Endothelial cell of umbilical vein (primary cell): ENCODE data around the gene CPXM2. TPM values are rescaled to one million over a fixed set of nuclear protein-coding genes. Genes with fewer than 3 reads are reported as not detected.

Experiments used
- BruUV-seq: library from RNA; stranded (reverse); fragments of 400-500 nt; replicated peaks from 2 replicates; lab custom pipeline; 2021; lab: Mats Ljungman, UMichigan
- CTCF ChIA-PET: fragments of 300-600, 350-600 bp; sonication (Branson Sonifier 250); formaldehyde crosslinking; loops from one replicate; lab custom pipeline; 2021; ENCODE audit warnings: antibody characterized with exemption, inconsistent platforms; lab: Charles Lee
- POLR2A ChIA-PET: fragments of 300-600, 350-600 bp; sonication (Branson Sonifier 250); formaldehyde crosslinking; loops from one replicate; lab custom pipeline; 2021; ENCODE audit warnings: antibody characterized with exemption, inconsistent platforms; lab: Charles Lee
- DNase-seq: peaks from one replicate; pipeline ENCODE4 v3.0.0-alpha.2; 2011; ENCODE audit warnings: low read depth, low spot score
- FAIRE-seq: peaks from 2 replicates; lab custom pipeline; 2011; peaks lifted over from hg19 to GRCh38; lab: Jason Lieb, UNC
- H2AFZ ChIP-seq: 2 replicates; pipeline ENCODE4 v1.6.0; 2012; ENCODE audit warnings: low read depth, low read length, control low read depth, inconsistent platforms
- H3K27ac ChIP-seq: 2 replicates; pipeline ENCODE4 v1.5.1; 2011; ENCODE audit warnings: low read depth, mild to moderate bottlenecking, control low read depth, low read length, moderate library complexity; ENCODE audit not compliant: insufficient read depth
- H3K27me3 ChIP-seq, 2 experiments: 2 replicates each; pipeline versions ENCODE4 v1.6.0 to v1.6.1; 2011; ENCODE audit warnings: low read length in 2 of 2, mixed read lengths in 1 of 2; ENCODE audit not compliant: control insufficient read depth in 2 of 2, insufficient read depth in 2 of 2
- H3K36me3 ChIP-seq, 2 experiments: 2 replicates in 1 of 2; 3 replicates in 1 of 2; pipeline ENCODE4 v1.5.1; 2011; ENCODE audit warnings: low read length in 2 of 2, mild to moderate bottlenecking in 1 of 2, moderate library complexity in 1 of 2; ENCODE audit not compliant: control insufficient read depth in 2 of 2, insufficient read depth in 2 of 2; ENCODE audit errors: extremely low read depth in 1 of 2
- H3K4me1 ChIP-seq: 3 replicates; pipeline ENCODE4 v1.5.1; 2011; ENCODE audit warnings: mild to moderate bottlenecking, low read length; ENCODE audit not compliant: control insufficient read depth, insufficient read depth; ENCODE audit errors: extremely low read depth
- H3K4me2 ChIP-seq: 2 replicates; pipeline ENCODE4 v1.6.1; 2011; ENCODE audit warnings: low read length, control low read depth, mixed read lengths; ENCODE audit not compliant: insufficient read depth
- H3K4me3 ChIP-seq, 3 experiments: fragments of 200-600 bp in 1 of 3; sonication (generic), shearing (Covaris generic) in 1 of 3; replicated peaks in 1 of 3; 2 replicates each; pipeline ENCODE4 v1.5.1; 2011 to 2016; ENCODE audit warnings: control low read depth in 3 of 3, low read length in 3 of 3, mild to moderate bottlenecking in 2 of 3, inconsistent platforms in 1 of 3, low read depth in 1 of 3, moderate library complexity in 1 of 3; ENCODE audit not compliant: insufficient read depth in 1 of 3
- H3K79me2 ChIP-seq: 2 replicates; pipeline ENCODE4 v1.6.0; 2012; ENCODE audit warnings: low read length, inconsistent platforms; ENCODE audit not compliant: control insufficient read depth, insufficient read depth
- H3K9ac ChIP-seq: replicated peaks from 2 replicates; pipeline ENCODE3; 2011; ENCODE audit warnings: low read length, control low read depth; ENCODE audit not compliant: insufficient read depth; ENCODE audit errors: extremely low read depth
- H3K9me1 ChIP-seq: replicated peaks from 3 replicates; pipeline ENCODE4 v1.6.0; 2011; ENCODE audit warnings: mild to moderate bottlenecking, low read length; ENCODE audit not compliant: control insufficient read depth, insufficient read depth; ENCODE audit errors: extremely low read depth
- H3K9me3 ChIP-seq: replicated peaks from 2 replicates; pipeline ENCODE4 v1.5.1; 2012; ENCODE audit warnings: low read length, inconsistent platforms; ENCODE audit not compliant: control insufficient read depth, insufficient read depth
- H4K20me1 ChIP-seq: replicated peaks from 2 replicates; pipeline ENCODE3; 2011; ENCODE audit warnings: mild to moderate bottlenecking, low read length; ENCODE audit not compliant: control insufficient read depth, insufficient read depth; ENCODE audit errors: extremely low read depth
- EZH2 ChIP-seq: IDR thresholded peaks from 2 replicates; pipeline ENCODE4 v1.6.1; 2012; ENCODE audit warnings: borderline replicate concordance, low read depth, mild to moderate bottlenecking, moderate library complexity, low read length, inconsistent platforms; ENCODE audit not compliant: severe bottlenecking
- JUN ChIP-seq: IDR thresholded peaks from 2 replicates; pipeline ENCODE4 v1.6.1; 2011; ENCODE audit warnings: borderline replicate concordance, low read depth; ENCODE audit not compliant: insufficient read length, insufficient read depth
- MYC ChIP-seq: IDR thresholded peaks from one replicate; pipeline ENCODE4 v1.6.1; 2011; ENCODE audit warnings: mild to moderate bottlenecking, low read depth, low read length
- POLR2AphosphoS5 ChIP-seq: IDR thresholded peaks from 2 replicates; pipeline ENCODE4 v1.6.1; 2012; ENCODE audit warnings: low read depth, mild to moderate bottlenecking, control low read depth, low read length, moderate library complexity; ENCODE audit not compliant: insufficient read depth
- dilution Hi-C: fragments of 300-500 bp; cut with MboI; formaldehyde crosslinking; loops from one replicate; pipeline ENCODE4 v1.15.0; 2019; ENCODE audit warnings: low sequenced_read_pairs; ENCODE audit not compliant: extremely low pct_ligation_motif_present
- intact Hi-C: fragments of 100-400 bp; cut with micrococcal nuclease; formaldehyde crosslinking; loops from one replicate; pipeline ENCODE4 v1.10.0; 2022
- polyA plus RNA-seq, 4 experiments: library from polyadenylated mRNA; depleted of rRNA in 3 of 4; stranded (reverse) in 3 of 4; unstranded in 1 of 4; fragments of >200 nt; gene quantifications; 2 replicates each; pipeline versions ENCODE4 v1.2.1 to v1.2.3, GENCODE V29; 2011 to 2012; ENCODE audit warnings: missing spikeins in 1 of 4
- total RNA-seq: library from RNA; stranded (reverse); gene quantifications from 2 replicates; pipeline ENCODE4 v1.2.3, GENCODE V29; 2021
- TF ChIP-seq, protein P1 (sequence below), 2 donors: IDR thresholded peaks; 1 replicate in 1 of 2; 2 replicates in 1 of 2; pipeline ENCODE4 v1.5.1; 2011; ENCODE audit warnings: low read length in 2 of 2, mild to moderate bottlenecking in 2 of 2, moderate library complexity in 2 of 2, control low read depth in 1 of 2, inconsistent platforms in 1 of 2, low read depth in 1 of 2; ENCODE audit not compliant: insufficient read depth in 1 of 2; ENCODE audit errors: extremely low read depth in 1 of 2
- TF ChIP-seq, protein P2 (sequence below): IDR thresholded peaks from 2 replicates; pipeline ENCODE4 v1.6.1; 2011; ENCODE audit not compliant: insufficient read depth, insufficient read length

The CPXM2 gene
- total and polyA plus RNA-seq, 2 donors (not counting 3 experiments of a cell fraction or from before 2014, with no cell fraction given) = 1.8 to 2.7 TPM

DNA sequence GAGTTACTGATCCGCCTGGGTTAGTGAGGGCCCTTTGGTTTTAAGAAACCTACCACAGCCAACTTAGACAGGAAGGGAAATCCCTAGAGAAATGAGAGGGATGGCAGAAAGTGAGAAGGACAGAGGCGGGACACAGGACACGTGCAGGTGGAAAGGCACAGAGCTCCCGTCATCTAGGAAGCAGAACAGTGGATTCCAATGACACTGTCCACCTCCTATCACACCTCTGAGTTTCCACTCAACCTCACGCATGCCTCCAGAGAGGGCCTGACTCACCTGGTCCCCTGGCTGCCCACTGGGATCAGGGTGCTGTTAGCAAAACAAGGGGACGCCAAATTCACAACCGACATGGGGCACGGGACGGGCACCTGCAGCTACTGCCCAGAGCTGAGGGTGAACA, 26.3 kb downstream of the CPXM2 start:
- no peaks in the 10 kb centered on the region for H3K79me2 ChIP-seq
- H3K27me3 ChIP-seq = no peaks in the 10 kb centered on the region
- DNase-seq (no peak), FAIRE-seq (no peak)
- no peaks in the 10 kb centered on the region for H3K4me1 ChIP-seq
- intact Hi-C loops = no loop called here
- BruUV-seq = no TSS peak
- H3K27ac ChIP-seq = no peak overlapping the region
- H3K9me1 ChIP-seq = no peaks in the 10 kb centered on the region
- TF ChIP-seq, protein P1, sequence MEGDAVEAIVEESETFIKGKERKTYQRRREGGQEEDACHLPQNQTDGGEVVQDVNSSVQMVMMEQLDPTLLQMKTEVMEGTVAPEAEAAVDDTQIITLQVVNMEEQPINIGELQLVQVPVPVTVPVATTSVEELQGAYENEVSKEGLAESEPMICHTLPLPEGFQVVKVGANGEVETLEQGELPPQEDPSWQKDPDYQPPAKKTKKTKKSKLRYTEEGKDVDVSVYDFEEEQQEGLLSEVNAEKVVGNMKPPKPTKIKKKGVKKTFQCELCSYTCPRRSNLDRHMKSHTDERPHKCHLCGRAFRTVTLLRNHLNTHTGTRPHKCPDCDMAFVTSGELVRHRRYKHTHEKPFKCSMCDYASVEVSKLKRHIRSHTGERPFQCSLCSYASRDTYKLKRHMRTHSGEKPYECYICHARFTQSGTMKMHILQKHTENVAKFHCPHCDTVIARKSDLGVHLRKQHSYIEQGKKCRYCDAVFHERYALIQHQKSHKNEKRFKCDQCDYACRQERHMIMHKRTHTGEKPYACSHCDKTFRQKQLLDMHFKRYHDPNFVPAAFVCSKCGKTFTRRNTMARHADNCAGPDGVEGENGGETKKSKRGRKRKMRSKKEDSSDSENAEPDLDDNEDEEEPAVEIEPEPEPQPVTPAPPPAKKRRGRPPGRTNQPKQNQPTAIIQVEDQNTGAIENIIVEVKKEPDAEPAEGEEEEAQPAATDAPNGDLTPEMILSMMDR (IDR thresholded peaks at IDR 0.05; ENCODE audit: extremely low read depth in 1 of 2, insufficient read depth in 1 of 2, low read depth in 1 of 2, low read length in 2 of 2) = no peak
- TF ChIP-seq EZH2 (no peak), POLR2AphosphoS5 (no peak), MYC (no peak), JUN (no peak)
- TF ChIP-seq, protein P2, sequence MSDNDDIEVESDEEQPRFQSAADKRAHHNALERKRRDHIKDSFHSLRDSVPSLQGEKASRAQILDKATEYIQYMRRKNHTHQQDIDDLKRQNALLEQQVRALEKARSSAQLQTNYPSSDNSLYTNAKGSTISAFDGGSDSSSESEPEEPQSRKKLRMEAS = no peak
- ChIA-PET CTCF (no interaction called here), POLR2A (no interaction called here)
- no peak overlapping the region for H3K4me3 ChIP-seq
- dilution Hi-C loops = no loop called here
- no peaks in the 10 kb centered on the region for H3K36me3 ChIP-seq
- no peaks in the 10 kb centered on the region for H4K20me1 ChIP-seq
- H3K4me2 ChIP-seq = no peak overlapping the region
- H2AFZ ChIP-seq = no peak overlapping the region
- H3K9ac ChIP-seq = no peak overlapping the region
- H3K9me3 ChIP-seq = no peaks in the 10 kb centered on the region
